Nephron (organoid): Measurements from ENCODE around the gene OTUD3.

ENCODE experiments used
- H3K27ac Mint-ChIP-seq, 3 experiments: 2 replicates each; pipeline ENCODE4 v1.8.0; 2020; ENCODE audit warnings: mixed read lengths in 3 of 3, mild to moderate bottlenecking in 2 of 3, moderate library complexity in 1 of 3
- H3K27me3 Mint-ChIP-seq: 2 replicates; pipeline ENCODE4 v1.8.0; 2021; ENCODE audit warnings: low read depth, mild to moderate bottlenecking, moderate library complexity, mixed read lengths
- H3K36me3 Mint-ChIP-seq: 2 replicates; pipeline ENCODE4 v1.8.0; 2020; ENCODE audit warnings: low read depth, mixed read lengths
- H3K4me1 Mint-ChIP-seq: 2 replicates; pipeline ENCODE4 v1.8.0; 2020; ENCODE audit warnings: mixed read lengths
- H3K4me3 Mint-ChIP-seq, 3 experiments: 2 replicates each; pipeline ENCODE4 v1.8.0; 2020; ENCODE audit warnings: mild to moderate bottlenecking in 3 of 3, mixed read lengths in 3 of 3, moderate library complexity in 2 of 3
- H3K9me3 Mint-ChIP-seq: 2 replicates; pipeline ENCODE4 v1.8.0; 2020; ENCODE audit warnings: mixed read lengths
- TF ChIP-seq, protein P1 (sequence below), 3 experiments: fragments of 200-600 bp; sonication (generic); IDR thresholded peaks; one replicate each; pipeline ENCODE4 v1.5.0; 2021; ENCODE audit warnings: antibody characterized with exemption in 3 of 3; ENCODE audit not compliant: unreplicated experiment in 3 of 3

OTUD3 gene

DNA sequence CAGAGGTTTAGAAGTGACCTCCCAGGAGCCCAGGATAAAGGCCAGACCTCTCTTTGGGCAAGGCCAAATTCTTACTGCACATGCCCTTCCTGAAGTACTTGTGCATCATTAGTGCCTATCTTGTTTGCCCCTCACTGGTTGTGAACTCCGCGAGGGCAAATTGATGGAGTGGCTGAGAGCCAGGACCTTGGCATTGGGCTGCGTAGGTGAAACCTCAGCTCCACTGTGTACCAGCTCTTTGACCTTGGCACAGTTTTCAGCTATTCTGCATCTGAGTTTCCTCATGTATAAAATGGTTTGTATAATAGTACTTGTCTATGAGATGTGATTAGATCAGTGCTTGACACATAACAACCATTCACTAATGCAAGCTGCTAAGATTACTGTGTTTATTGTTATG is 11.5 kb downstream of the OTUD3 start:
- Mint-ChIP-seq H3K4me1 (no peaks in the 10 kb centered on the region), H3K9me3 (no peaks in the 10 kb centered on the region), H3K36me3 (peaks cover 57% of the 10 kb centered on the region), H3K27ac (no peak overlapping the region), H3K4me3 (no peak overlapping the region), H3K27me3 (no peaks in the 10 kb centered on the region)
- TF ChIP-seq, protein P1, sequence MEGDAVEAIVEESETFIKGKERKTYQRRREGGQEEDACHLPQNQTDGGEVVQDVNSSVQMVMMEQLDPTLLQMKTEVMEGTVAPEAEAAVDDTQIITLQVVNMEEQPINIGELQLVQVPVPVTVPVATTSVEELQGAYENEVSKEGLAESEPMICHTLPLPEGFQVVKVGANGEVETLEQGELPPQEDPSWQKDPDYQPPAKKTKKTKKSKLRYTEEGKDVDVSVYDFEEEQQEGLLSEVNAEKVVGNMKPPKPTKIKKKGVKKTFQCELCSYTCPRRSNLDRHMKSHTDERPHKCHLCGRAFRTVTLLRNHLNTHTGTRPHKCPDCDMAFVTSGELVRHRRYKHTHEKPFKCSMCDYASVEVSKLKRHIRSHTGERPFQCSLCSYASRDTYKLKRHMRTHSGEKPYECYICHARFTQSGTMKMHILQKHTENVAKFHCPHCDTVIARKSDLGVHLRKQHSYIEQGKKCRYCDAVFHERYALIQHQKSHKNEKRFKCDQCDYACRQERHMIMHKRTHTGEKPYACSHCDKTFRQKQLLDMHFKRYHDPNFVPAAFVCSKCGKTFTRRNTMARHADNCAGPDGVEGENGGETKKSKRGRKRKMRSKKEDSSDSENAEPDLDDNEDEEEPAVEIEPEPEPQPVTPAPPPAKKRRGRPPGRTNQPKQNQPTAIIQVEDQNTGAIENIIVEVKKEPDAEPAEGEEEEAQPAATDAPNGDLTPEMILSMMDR (IDR thresholded peaks at IDR 0.05; ENCODE audit: unreplicated experiment in 3 of 3): no peak

DNA sequence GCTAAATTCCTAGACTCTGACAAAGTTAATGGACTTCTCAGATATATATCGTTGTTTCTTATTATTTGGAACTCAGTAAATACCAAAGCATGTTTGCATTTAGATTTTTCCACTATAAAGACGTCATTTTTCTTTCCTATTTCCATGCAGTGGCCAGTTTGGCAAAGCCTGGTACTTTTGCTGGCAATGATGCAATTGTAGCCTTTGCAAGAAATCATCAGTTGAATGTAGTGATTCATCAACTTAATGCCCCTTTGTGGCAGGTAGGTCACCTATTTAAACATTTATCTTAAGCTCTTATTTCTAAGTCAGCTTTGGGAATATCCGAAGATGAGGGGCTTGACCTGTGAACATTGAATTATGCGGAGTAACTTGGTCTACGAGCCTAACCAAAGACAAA is 12.0 kb downstream of the OTUD3 start:
- Mint-ChIP-seq H3K4me3 (no peak overlapping the region), H3K27ac (no peak overlapping the region), H3K36me3 (peaks cover 62% of the 10 kb centered on the region), H3K4me1 (no peaks in the 10 kb centered on the region), H3K27me3 (no peaks in the 10 kb centered on the region), H3K9me3 (no peaks in the 10 kb centered on the region)
- TF ChIP-seq, protein P1 (IDR thresholded peaks at IDR 0.05; ENCODE audit: unreplicated experiment in 3 of 3): no peak

DNA sequence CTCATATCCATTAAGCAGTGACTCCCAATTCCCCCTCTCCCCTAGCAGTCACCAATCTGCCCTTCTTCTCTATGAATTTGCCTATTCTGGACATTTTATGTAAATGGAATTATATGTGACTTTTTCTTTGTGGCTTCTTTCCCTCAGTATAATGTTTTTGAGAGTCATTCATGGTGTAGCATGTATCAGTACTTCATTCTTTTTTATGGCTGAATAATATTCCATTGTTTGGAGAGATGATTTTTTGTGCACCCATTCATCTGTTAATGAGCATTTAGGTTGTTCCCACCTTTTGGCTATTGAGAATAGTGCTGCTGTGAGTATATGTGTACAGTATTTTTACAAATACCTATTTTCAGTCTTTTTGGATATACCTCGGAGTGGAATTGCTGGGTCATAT is 19.5 kb downstream of the OTUD3 start:
- H3K4me3 Mint-ChIP-seq: no peak overlapping the region

DNA sequence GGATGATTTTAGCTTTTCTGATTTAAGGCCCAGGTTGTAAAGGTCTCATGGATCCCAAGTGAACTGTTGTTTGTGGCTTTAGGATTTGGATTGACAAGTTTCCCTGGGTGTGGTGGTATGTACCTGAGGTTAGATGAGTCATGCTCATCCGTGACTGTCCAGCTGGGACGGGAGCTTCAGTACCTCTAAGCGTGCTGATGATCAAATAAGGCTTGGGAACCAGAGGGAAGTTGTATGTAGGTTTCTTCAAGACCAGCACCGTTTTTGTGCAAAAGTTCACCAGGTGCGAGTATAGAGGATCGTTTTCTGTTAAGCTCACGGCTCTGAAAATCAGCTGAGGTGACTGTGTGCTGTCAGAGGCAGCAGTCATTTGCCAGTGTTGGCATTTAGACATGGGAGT is 21.4 kb downstream of the OTUD3 start:
- H3K36me3 Mint-ChIP-seq: peaks cover 83% of the 10 kb centered on the region
- TF ChIP-seq, protein P1 (IDR thresholded peaks at IDR 0.05; ENCODE audit: unreplicated experiment in 3 of 3): no peak
- H3K9me3 Mint-ChIP-seq: no peaks in the 10 kb centered on the region
- H3K4me1 Mint-ChIP-seq: no peaks in the 10 kb centered on the region
- no peaks in the 10 kb centered on the region for H3K27me3 Mint-ChIP-seq
- H3K27ac Mint-ChIP-seq: no peak overlapping the region
- no peak overlapping the region for H3K4me3 Mint-ChIP-seq

More for the DNA sequence above, 19.5 kb downstream of the OTUD3 start:
- Mint-ChIP-seq H3K4me1 (no peaks in the 10 kb centered on the region), H3K36me3 (peaks cover 72% of the 10 kb centered on the region), H3K27ac (no peak overlapping the region), H3K9me3 (no peaks in the 10 kb centered on the region), H3K27me3 (no peaks in the 10 kb centered on the region)
- TF ChIP-seq, protein P1 (IDR thresholded peaks at IDR 0.05; ENCODE audit: unreplicated experiment in 3 of 3): no peak

DNA sequence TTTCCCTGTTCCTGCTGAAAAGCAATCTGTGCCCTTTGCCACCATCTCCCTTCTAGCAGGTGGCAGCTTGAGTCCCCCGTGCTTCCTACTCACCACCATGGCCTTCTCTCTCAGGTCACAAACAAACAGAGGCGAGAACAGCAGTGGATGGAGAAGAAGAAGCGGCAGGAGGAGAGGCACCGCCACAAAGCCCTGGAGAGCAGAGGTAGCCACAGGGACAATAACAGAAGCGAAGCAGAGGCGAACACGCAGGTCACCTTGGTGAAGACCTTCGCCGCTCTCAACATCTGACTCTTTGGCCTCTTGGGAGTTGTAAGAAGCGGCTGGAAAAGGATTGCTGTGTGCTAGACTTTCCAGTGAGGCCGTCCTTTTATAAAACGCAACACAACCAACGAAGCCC is 25.3 kb downstream of the OTUD3 start:
- TF ChIP-seq, protein P1 (IDR thresholded peaks at IDR 0.05; ENCODE audit: unreplicated experiment in 3 of 3): no peak
- Mint-ChIP-seq H3K4me1 (no peaks in the 10 kb centered on the region), H3K9me3 (no peaks in the 10 kb centered on the region), H3K4me3 (no peak overlapping the region), H3K27ac (no peak overlapping the region), H3K27me3 (no peaks in the 10 kb centered on the region), H3K36me3 (peaks cover 78% of the 10 kb centered on the region)

DNA sequence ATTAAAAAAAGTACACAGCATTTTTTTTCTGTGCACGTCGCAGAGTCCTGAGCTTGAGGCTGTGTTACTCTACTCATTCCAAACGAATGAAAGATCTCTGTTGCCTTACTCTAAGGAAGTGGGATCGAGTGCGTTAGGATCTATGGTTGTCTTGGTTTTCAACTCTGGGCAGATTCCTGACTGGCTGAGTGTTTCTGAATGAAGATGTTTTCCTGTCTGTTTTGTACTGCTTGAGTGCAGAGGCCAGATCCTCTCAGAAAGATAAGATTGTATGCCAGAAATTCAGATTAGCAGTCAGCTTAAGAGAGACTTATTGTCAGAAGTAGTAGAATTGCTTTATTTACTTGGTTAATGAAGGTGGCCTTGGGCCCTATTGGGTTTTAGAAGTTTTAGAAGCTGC is 27.2 kb downstream of the OTUD3 start:
- Mint-ChIP-seq H3K27ac (no peak overlapping the region), H3K27me3 (no peaks in the 10 kb centered on the region), H3K36me3 (peaks cover 73% of the 10 kb centered on the region), H3K9me3 (no peaks in the 10 kb centered on the region), H3K4me1 (no peaks in the 10 kb centered on the region), H3K4me3 (no peak overlapping the region)
- TF ChIP-seq, protein P1 (IDR thresholded peaks at IDR 0.05; ENCODE audit: unreplicated experiment in 3 of 3): no peak
